IMR-90 (cell line): ENCODE results near the gene ROR2. TPM values are rescaled to one million over a fixed set of nuclear protein-coding genes. Genes with fewer than 3 reads are reported as not detected.

ENCODE experiments used
- ATAC-seq: fragments of 200-7000 bp; cut with Tn5 transposase; 2 replicates; pipeline ENCODE4 v1.9.1; 2020; ENCODE audit warnings: low read depth, mild to moderate bottlenecking, moderate library complexity
- BruUV-seq: library from RNA; stranded (reverse); fragments of 400-500 nt; replicated peaks from 2 replicates; lab custom pipeline; 2021; lab: Mats Ljungman, UMichigan
- CTCF ChIA-PET: fragments of 300-600 bp; formaldehyde crosslinking; extraction: SDS; loops from one replicate; lab custom pipeline; 2021; ENCODE audit warnings: antibody characterized with exemption; lab: Yijun Ruan, JAX
- POLR2A ChIA-PET: fragments of 300-600 bp; sonication (Branson Sonifier 250); formaldehyde crosslinking; loops from one replicate; lab custom pipeline; 2022; ENCODE audit warnings: antibody characterized with exemption; ENCODE audit not compliant: unreplicated experiment; lab: Charles Lee
- DNase-seq: peaks from one replicate; pipeline ENCODE4 v3.0.0; 2013
- H2AFZ ChIP-seq: replicated peaks from 2 replicates; pipeline ENCODE3; 2013; ENCODE audit warnings: low read length, mild to moderate bottlenecking; ENCODE audit not compliant: poor library complexity
- H2AK5ac ChIP-seq: 2 replicates; pipeline ENCODE4 v1.6.1; 2013; ENCODE audit warnings: low read depth, low read length, inconsistent platforms
- H2AK9ac ChIP-seq: replicated peaks from 2 replicates; pipeline ENCODE3; 2013; ENCODE audit warnings: mild to moderate bottlenecking, low read depth, low read length, moderate library complexity; ENCODE audit not compliant: poor library complexity
- H2BK120ac ChIP-seq: 2 replicates; pipeline ENCODE4 v1.6.1; 2013; ENCODE audit warnings: low read depth, low read length, inconsistent platforms
- H2BK15ac ChIP-seq: 3 replicates; pipeline ENCODE4 v1.6.1; 2013; ENCODE audit warnings: low read depth, low read length, inconsistent platforms
- H2BK20ac ChIP-seq: 2 replicates; pipeline ENCODE4 v1.6.1; 2013; ENCODE audit warnings: low read depth, mild to moderate bottlenecking, inconsistent platforms, low read length, moderate library complexity
- H2BK5ac ChIP-seq: 2 replicates; pipeline ENCODE4 v1.6.1; 2013; ENCODE audit warnings: mild to moderate bottlenecking, low read depth, low read length, inconsistent platforms; ENCODE audit not compliant: poor library complexity, severe bottlenecking
- H3K14ac ChIP-seq: replicated peaks from 2 replicates; pipeline ENCODE4 v1.6.1; 2013; ENCODE audit warnings: low read depth, low read length, inconsistent platforms
- H3K18ac ChIP-seq: 2 replicates; pipeline ENCODE4 v1.6.1; 2013; ENCODE audit warnings: low read depth, low read length, control low read depth
- H3K23ac ChIP-seq: 2 replicates; pipeline ENCODE4 v1.6.1; 2013; ENCODE audit warnings: low read depth, low read length, inconsistent platforms
- H3K27ac ChIP-seq: 2 replicates; pipeline ENCODE4 v1.5.1; 2013; ENCODE audit warnings: mild to moderate bottlenecking, control low read depth, low read length; ENCODE audit not compliant: insufficient read depth
- H3K27me3 ChIP-seq: 2 replicates; pipeline ENCODE4 v1.6.1; 2013; ENCODE audit warnings: low read length; ENCODE audit not compliant: control insufficient read depth, insufficient read depth
- H3K36me3 ChIP-seq: 2 replicates; pipeline ENCODE4 v1.6.1; 2013; ENCODE audit warnings: low read length, mixed read lengths; ENCODE audit not compliant: control insufficient read depth, insufficient read depth
- H3K4ac ChIP-seq: 2 replicates; pipeline ENCODE4 v1.6.1; 2013; ENCODE audit warnings: low read depth, low read length, inconsistent platforms
- H3K4me1 ChIP-seq: 2 replicates; pipeline ENCODE4 v1.6.1; 2013; ENCODE audit warnings: low read length, mixed read lengths; ENCODE audit not compliant: control insufficient read depth, insufficient read depth
- H3K4me2 ChIP-seq: 2 replicates; pipeline ENCODE4 v1.6.1; 2013; ENCODE audit warnings: low read depth, mild to moderate bottlenecking, control low read depth, low read length, moderate library complexity
- H3K4me3 ChIP-seq: 2 replicates; pipeline ENCODE4 v1.5.1; 2013; ENCODE audit warnings: low read depth, mild to moderate bottlenecking, control low read depth, low read length, moderate library complexity; ENCODE audit not compliant: insufficient read depth
- H3K56ac ChIP-seq: 2 replicates; pipeline ENCODE4 v1.6.1; 2013; ENCODE audit warnings: low read length, inconsistent platforms; ENCODE audit not compliant: insufficient read depth; ENCODE audit errors: extremely low read depth
- H3K79me1 ChIP-seq, 2 experiments: 2 replicates each; pipeline ENCODE4 v1.6.1; 2013; ENCODE audit warnings: low read length in 2 of 2, inconsistent platforms in 1 of 2, low read depth in 1 of 2
- H3K9ac ChIP-seq: 2 replicates; pipeline ENCODE4 v1.6.1; 2013; ENCODE audit warnings: low read depth, low read length, control low read depth
- H3K9me1 ChIP-seq: 2 replicates; pipeline ENCODE4 v1.6.1; 2013; ENCODE audit warnings: low read length, inconsistent platforms; ENCODE audit not compliant: insufficient read depth
- H3K9me3 ChIP-seq: 2 replicates; pipeline ENCODE4 v1.6.1; 2013; ENCODE audit warnings: low read length; ENCODE audit not compliant: control insufficient read depth, insufficient read depth
- H4K20me1 ChIP-seq: 2 replicates; pipeline ENCODE4 v1.6.1; 2013; ENCODE audit warnings: low read length, inconsistent platforms; ENCODE audit not compliant: insufficient read depth
- H4K5ac ChIP-seq: 2 replicates; pipeline ENCODE4 v1.6.1; 2013; ENCODE audit warnings: mild to moderate bottlenecking, low read depth, low read length, control low read depth
- H4K8ac ChIP-seq, 2 experiments: 2 replicates each; pipeline ENCODE4 v1.6.1; 2013; ENCODE audit warnings: low read depth in 2 of 2, low read length in 2 of 2, control low read depth in 1 of 2, inconsistent platforms in 1 of 2
- H4K91ac ChIP-seq: 2 replicates; pipeline ENCODE4 v1.6.1; 2013; ENCODE audit warnings: low read depth, low read length, inconsistent platforms; ENCODE audit not compliant: insufficient read depth
- CHD1 ChIP-seq: IDR thresholded peaks from 2 replicates; pipeline ENCODE4 v1.6.1; 2012; ENCODE audit warnings: low read depth, low read length, improper control_type of control experiment
- FOS ChIP-seq: fragments of 150-350 bp; IDR thresholded peaks from 2 replicates; pipeline ENCODE4 v1.6.1; 2016; ENCODE audit warnings: low read depth, low read length
- MAFK ChIP-seq: IDR thresholded peaks from 2 replicates; pipeline ENCODE4 v1.6.1; 2012; ENCODE audit warnings: low read depth, low read length, improper control_type of control experiment
- MAZ ChIP-seq: IDR thresholded peaks from 2 replicates; pipeline ENCODE4 v1.6.1; 2012; ENCODE audit warnings: low read depth, mild to moderate bottlenecking, low read length, improper control_type of control experiment, moderate library complexity, borderline replicate concordance
- MXI1 ChIP-seq: IDR thresholded peaks from 2 replicates; pipeline ENCODE4 v1.6.1; 2012; ENCODE audit warnings: low read depth, mild to moderate bottlenecking, low read length, moderate library complexity, borderline replicate concordance
- RAD21 ChIP-seq: IDR thresholded peaks from 2 replicates; pipeline ENCODE4 v1.6.1; 2012; ENCODE audit warnings: low read length, improper control_type of control experiment
- WGBS, 2 experiments: methylation state at CpG; one replicate each; pipeline versions ENCODE4 v1.1.5 to v1.1.7; 2013; ENCODE audit warnings: missing lambda C conversion rate in 2 of 2; ENCODE audit not compliant: insufficient read length in 1 of 2; ENCODE audit errors: extremely low coverage in 2 of 2; 5-methylcytosine and 5-hydroxymethylcytosine counted together
- dilution Hi-C: fragments of 300-500 bp; cut with HindIII; formaldehyde crosslinking; loops from one replicate; pipeline ENCODE4 v1.14.3; 2018; ENCODE audit warnings: low sequenced_read_pairs; ENCODE audit not compliant: unreplicated experiment
- in situ Hi-C: fragments of 300-500 bp; cut with MboI; formaldehyde crosslinking; loops from 3 replicates; pipeline ENCODE4 v1.14.3; 2019; ENCODE audit warnings: low sequenced_read_pairs, inconsistent platforms, mixed read lengths
- intact Hi-C: fragments of 100-400 bp; cut with micrococcal nuclease; formaldehyde crosslinking; loops from 2 replicates; pipeline ENCODE4 v1.10.0; 2022
- polyA plus RNA-seq, 3 experiments: library from polyadenylated mRNA; depleted of rRNA; stranded (reverse); fragments of >200 nt; gene quantifications; 2 replicates each; pipeline ENCODE4 v1.2.3, GENCODE V29; 2012; ENCODE audit warnings: low replicate concordance in 1 of 3
- total RNA-seq: library from RNA; depleted of rRNA; stranded (reverse); fragments of >200 nt; gene quantifications from 2 replicates; pipeline ENCODE4 v1.2.3, GENCODE V29; 2012

Gene ROR2
- total and polyA plus RNA-seq, 2 of the 4 experiments (the other 2 are of a cell fraction), result 2.3 to 4.8 TPM

- no peaks in the 10 kb centered on the region for H3K9me3 ChIP-seq
- no peak overlapping the region for H2AFZ ChIP-seq
- H2BK20ac ChIP-seq, result no peak overlapping the region
- H2BK5ac ChIP-seq, result no peak overlapping the region
- H4K91ac ChIP-seq, result no peak overlapping the region
- H3K4me2 ChIP-seq, result no peak overlapping the region
- CTCF ChIA-PET, result no interaction called here
- H3K79me1 ChIP-seq, result no peaks in the 10 kb centered on the region
- H4K8ac ChIP-seq, result no peak overlapping the region
- 89% methylated on average over 3 of the region's 5 CpGs; no CpG with 5 or more reads in 1 of the 2 experiments for whole genome bisulfite sequencing, 2 experiments
- BruUV-seq, result no TSS peak
- in situ Hi-C loops, result no loop called here
- H3K4ac ChIP-seq, result no peak overlapping the region
- H2BK15ac ChIP-seq, result no peak overlapping the region
- H3K23ac ChIP-seq, result no peak overlapping the region
- no peak overlapping the region for H4K5ac ChIP-seq
- H3K14ac ChIP-seq, result no peak overlapping the region
- ATAC-seq, result no peak
- dilution Hi-C loops, result no loop called here
- H3K18ac ChIP-seq, result no peak overlapping the region
- no peaks in the 10 kb centered on the region for H4K20me1 ChIP-seq
- no peak overlapping the region for H3K9ac ChIP-seq
- no peak for TF ChIP-seq MAFK
- no peak for TF ChIP-seq MXI1
- no peak for TF ChIP-seq MAZ
- TF ChIP-seq RAD21, result no peak
- no peak for TF ChIP-seq CHD1
- no peak for TF ChIP-seq FOS
- no peak for DNase-seq
- POLR2A ChIA-PET, result no interaction called here
- H3K36me3 ChIP-seq, result no peaks in the 10 kb centered on the region
- H3K56ac ChIP-seq, result no peak overlapping the region
- H3K4me3 ChIP-seq, result no peak overlapping the region
- no peak overlapping the region for H2BK120ac ChIP-seq
- H3K27me3 ChIP-seq, result peaks cover 2% of the 10 kb centered on the region; the same call in 1 of the 2 replicates
- H3K27ac ChIP-seq, result no peak overlapping the region
- no peak overlapping the region for H2AK5ac ChIP-seq
- H3K9me1 ChIP-seq, result no peaks in the 10 kb centered on the region
- H3K4me1 ChIP-seq, result peaks cover 5% of the 10 kb centered on the region; the same call in 1 of the 2 replicates
- intact Hi-C loops, result no loop called here
- H2AK9ac ChIP-seq, result no peak overlapping the region
Observed at GRCh38 chr9:91868732-91869391, 81.2 kb downstream of the ROR2 start.
